T-helper 22 cell (primary cell): ENCODE measurements around the gene NEK9.

Experiments used
- DNase-seq: peaks from one replicate; pipeline ENCODE4 v3.0.0-alpha.2; 2020; ENCODE audit warnings: low read depth

NEK9 gene

DNA sequence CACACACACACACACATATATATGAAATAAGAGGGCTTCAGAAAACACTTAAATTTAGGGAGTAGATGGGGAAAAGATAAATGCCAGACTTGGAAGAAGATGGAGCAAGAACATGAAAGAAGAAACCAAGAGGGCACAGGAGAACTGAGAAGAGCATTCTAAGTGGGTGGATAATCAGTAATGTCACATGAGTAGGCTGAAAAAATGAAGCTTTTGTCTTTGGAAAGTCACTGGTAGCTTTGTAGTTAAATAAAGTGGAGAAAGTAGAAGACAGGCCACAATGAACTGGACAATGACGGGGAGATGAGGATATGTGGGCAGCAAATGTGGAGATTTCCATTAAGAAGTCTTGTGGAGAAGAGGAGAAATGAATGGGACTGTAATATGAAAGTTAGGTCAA, 59.6 kb downstream of the NEK9 start:
- DNase-seq, result no peak

DNA sequence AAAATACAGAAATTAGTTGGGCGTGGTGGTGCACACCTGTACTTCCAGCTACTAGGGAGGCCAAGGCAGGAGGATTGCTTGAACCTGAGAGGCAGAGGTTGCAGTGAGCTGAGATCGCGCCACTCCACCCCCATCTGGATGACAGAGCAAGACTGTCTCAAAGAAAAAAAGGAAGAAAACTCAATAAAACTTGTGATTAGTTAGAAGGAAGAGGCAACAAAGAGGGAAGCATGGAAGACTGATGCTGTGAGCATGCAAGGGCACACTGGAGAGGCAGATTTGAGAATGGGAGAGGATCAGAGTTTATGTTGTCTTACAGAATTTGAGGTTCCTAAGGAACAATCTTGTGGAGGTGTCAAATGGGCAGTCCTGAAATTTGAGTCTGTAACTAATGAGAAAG, 60.2 kb downstream of the NEK9 start:
- no peak for DNase-seq

DNA sequence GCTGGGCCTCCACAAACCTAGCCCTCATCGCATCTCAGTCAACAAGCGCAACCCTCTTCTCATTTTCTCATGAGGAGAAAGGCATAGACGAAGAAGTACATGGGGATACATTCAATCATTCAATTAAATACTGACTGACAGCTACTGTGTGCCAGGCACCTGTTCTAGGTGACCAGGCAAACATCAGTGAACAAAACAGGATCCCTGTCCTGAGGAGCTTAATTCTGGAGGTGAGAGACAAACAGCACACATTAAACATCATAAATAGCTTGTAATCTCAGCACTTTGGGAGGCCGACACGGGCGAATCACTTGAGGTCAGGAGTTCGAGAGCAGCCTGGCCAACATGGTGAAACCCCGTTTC, 62.7 kb downstream of the NEK9 start:
- no peak for DNase-seq

DNA sequence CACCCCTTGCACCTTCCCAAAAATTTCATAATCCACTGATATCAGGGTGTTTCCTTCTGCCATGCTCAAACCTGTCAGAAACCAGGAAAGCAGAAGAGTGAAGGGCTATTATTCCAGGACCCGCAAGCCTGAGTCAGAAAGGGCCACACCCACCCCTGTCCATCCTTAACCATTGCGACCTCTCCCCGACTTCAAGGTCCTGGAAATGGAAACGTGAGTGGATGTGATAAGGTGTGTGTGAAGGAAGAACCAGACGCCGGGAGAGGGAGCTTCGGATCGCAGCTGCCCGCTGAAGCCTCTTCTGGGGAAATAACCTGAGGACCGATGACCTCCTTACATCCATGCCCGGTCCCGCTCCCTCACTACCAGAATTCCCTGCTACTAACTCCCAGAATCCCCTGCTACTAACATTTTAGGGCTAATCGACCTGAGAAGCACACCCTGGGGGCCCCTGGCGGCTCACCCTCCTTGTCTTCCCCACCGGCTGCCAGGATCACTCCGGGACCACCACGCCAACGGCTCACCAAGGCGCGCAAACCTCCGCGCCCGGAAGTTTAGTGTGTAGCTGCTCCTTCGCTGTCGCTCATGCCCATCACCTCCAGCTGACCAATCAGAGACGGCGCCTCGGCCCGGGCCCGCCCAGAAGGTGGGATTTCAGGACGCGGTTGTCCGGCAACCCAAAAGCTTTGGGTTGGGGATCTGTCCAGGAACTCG, 63.2 kb downstream of the NEK9 start, which contains the start of gene ACYP1:
TSS of gene ACYP1 (minus strand) at position 534 of the 714 bp plus-strand sequence. CDS start at position 63, 471 bp downstream.
- peak; percentile 76 for DNase-seq

DNA sequence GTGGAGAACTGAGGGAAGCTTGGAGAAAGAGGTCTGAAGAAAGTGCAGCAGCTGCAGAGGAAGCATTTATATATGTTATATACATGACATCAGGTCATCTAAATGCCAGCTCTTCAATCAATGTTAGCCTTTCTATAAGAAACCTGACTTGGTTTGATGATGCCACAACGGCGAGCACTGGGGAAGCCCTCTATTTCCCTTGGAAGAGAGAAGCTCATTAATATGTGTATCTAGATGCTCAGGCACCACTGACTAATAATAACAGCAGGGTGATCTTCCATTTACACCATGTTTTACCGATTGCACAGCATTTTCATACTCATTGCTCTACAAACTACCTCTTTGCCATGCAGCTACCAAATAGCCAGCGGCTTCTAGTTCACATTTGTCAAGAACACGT, 63.8 kb downstream of the NEK9 start:
- DNase-seq, result no peak

DNA sequence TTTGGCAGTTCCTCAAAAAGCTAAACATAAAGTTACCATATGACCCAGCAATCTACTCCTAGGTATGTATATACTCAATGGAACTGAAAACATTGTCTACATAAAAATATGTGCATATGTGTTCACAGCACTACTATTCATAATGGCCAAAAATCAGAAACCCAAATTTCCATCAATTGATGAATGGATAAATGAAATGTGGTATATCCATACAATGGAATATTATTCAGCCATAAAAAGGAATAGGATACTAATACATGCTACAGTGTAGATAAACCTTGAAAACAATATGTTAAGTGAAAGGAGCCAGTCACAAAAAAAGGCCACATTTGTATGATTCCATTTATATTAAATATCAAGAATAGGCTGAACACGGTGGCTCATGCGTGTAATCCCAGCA, 66.4 kb downstream of the NEK9 start:
- DNase-seq, result no peak

DNA sequence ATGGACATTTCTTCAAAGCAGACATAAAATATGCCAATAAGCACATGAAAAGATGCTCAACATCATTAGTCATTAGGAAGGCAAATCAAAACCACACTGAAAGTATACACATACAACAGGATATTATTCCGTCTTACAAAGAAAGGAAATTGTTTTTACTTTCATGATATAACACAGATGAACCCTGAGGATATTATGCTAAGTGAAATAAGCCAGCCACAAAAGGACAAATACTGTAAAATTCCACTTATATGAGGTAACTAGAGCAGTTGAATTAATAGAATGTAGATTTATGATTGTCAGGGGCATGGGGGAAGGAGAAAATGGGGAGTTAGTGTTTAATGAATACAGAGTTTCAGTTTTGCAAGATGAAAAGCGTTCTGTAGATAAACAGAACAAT, 67.2 kb downstream of the NEK9 start:
- DNase-seq, result no peak

DNA sequence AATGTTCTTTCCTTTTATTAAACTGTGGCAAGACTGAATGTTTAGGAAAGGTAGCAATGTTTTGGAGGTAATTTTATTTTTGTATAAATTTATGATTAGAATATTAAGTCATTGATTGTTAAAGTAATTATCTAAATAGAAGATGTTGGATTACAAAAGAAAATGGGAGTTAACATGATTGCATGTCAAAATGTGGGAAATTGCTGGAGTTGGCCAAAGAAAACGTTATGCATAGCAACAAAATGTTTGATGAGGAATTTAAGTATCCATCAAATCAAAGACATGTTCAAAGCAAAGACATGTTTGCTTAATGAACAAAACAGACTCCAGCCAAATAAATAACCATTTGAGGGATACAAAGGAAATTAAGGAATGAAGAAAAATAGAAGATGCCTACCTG, 72.4 kb downstream of the NEK9 start:
- DNase-seq, result no peak

DNA sequence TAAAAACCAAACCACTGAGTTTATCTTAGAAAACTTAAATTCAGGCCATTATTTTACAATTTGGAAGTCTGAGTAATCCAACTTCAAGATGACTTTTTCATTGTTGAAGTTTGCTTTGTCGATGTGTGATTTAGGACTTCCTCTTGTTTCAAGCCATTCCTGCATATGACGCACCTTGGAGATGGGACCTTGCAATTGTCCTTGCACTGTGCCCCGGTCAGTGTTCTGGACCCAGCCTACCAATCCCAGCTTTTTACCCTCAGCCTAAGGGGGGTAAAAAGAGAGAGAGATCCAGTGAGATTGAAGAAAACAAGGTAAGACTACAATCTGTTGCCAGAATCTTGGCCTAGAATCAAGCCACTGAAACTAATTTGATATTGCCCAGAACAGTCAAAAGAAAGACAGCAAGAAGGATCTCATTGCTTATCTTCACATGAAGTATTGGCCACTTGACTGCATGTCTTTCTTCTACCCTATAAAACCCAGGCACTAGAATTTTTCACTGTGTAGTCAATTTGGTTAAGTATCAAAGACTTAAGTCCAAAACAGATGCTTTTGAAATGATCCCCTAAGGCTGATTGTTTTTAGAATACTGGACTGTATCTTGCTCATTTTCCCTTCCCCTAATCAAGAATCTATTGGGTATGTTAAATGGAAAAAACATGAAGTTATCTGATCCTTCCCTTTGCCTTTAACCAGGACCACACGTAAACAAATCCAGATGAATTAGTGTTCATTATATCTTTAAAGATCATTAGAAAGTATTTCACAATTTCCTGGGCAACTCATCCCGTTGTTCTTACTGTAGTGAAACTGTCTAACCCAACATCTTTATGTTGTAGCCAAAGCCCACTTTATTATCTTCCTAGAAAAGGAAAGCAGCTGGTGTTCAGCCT, 73.2 kb downstream of the NEK9 start:
- no peak for DNase-seq

DNA sequence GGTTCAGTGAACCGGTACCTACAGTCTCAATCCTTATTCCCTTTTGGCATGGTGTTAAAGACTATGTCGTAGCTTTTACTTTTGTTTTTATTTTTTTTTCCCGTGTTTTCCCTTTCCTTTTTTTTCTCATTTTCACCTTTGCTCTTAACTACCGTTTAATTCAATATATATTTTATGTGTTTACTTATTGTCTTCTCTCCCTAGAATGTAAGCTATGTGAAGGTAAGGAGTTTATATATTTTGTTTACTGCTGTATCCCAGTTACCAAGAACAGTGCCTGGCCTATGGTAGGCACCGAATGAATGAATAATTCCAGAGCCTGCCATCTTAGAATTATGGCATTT, 75.3 kb downstream of the NEK9 start:
- DNase-seq, result no peak

DNA sequence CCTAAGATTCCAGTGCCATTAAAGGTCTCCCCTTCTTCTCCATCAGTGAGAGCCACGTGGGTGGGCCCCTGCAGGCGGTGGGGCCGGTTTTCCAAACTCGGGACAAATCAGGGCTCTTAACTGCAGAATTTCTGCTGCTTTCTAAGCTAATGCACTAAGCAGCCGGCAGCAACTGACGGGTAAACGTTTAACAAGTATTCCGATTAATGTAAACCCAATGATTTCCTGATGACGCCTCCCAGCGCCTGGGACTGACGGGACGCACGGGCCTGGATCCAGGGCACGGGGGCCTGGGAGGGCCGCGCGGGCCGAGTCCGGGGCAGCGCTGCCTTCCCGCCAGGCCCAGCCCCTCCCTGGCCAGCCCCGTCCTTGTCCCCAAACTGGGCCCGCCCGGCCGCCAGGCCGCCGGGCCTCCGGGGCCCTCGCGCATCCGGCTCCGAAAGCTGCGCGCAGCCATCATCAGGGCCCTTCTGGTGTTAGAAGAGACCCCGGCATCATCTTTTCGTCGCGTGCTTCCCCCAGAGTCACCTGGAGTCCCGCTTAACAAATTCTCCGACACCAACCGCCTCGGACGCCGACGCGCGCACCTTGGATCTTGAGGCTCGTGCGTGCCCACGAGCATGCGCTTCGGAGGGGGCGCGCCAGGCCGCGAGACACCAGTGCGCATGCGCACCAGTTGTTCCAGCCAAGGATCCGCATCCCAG, 75.8 kb downstream of the NEK9 start, which contains the start of gene MLH3:
TSS of gene MLH3 (minus strand) at position 616 of the 704 bp plus-strand sequence. CDS start 1,812 bp downstream, outside the sequence.
- DNase-seq, result peak; percentile 65

DNA sequence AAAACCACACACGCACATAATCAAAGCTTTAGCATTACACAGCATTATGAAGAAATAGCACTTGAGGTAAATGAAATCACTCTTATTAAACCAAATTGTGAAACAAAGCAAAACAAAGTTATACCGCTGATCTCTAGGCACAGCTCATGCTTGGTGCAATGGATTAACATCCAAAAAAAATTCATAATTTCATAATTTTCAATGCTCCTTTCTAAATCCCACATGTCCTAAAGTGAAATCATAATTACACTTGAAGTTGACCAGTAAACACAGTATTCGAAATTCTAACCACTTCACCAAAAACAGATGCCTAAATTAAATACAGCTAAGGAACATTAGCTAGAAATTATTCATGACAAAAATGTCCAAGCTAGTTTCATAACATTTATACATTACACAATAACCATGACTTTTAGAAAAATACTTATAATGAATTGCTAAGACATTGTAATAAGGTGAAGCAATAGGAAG, 77.1 kb downstream of the NEK9 start:
- DNase-seq, result no peak

DNA sequence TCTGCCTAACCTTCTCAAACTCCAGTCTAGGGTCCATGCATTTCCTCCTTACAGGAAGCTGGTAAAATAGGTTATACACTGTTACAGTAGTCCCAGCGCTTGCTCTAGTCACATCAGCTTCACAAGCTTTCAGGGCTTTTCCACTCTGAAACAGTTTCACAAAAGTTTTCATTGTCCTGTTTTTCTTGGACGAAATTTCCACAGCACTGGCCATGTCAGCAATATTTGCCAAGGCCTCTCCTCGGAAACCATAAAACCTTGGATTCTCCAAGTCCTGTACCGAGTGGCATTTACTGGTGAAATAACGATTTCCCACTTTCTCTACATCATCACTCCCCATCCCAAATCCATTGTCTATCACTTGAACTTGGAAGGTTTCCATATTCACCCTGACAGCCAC, 77.7 kb downstream of the NEK9 start:
- no peak for DNase-seq

DNA sequence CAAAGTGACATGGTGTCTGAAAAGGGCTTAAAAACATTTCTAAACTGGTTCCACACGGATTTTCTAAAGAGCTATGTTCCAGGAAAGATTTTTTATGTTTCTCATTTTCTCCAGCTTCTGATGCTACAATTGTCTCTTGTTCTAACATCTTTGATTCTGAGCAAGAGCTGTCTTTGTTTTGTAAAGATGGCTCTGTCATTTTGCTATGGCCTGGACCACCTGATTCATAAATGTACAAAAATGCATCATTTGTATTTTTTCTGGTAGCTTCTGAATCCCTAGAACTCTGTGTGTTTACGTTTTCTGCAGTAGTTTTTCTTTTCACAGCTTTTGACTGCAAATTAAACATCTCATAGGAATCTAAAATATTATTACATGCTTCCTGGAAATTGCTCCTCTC, 78.7 kb downstream of the NEK9 start:
- DNase-seq, result no peak

DNA sequence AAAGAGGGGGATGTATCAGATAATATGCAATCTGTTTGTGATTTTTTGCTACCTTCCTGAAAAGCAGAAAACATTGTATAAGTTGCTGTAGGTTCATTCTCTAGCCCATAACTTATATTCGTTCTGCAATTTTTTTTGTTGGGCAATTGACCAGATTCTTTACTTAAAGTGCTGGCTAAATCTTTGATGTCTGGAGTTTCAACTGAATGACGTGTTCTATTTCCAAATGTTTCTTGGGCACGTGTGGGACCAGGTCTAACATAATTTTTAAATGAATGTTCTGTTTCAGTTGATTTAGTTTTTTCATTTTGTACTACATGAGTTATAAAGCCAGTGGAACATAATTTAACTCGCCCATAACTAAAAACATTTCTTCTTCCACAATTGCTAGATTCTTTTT, 79.3 kb downstream of the NEK9 start:
- no peak for DNase-seq

DNA sequence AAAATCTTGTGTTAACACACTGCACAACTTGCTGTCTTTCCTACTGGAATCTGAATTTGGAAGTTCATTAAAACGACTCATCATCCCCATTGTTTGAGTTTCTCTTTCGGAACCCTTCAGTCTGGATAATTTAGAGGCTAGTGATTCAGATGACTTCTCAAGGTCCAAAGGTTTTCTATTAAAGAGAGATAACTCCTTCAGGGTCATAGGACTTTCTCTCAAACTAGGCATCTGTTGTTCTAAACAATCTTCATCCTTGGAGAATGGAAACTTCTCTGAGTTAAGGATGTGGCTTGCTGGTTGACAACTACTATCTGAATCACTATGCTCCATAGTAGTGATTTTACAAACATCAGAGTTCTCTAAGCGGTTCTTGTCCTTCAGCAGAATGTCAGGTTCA, 79.9 kb downstream of the NEK9 start:
- no peak for DNase-seq

DNA sequence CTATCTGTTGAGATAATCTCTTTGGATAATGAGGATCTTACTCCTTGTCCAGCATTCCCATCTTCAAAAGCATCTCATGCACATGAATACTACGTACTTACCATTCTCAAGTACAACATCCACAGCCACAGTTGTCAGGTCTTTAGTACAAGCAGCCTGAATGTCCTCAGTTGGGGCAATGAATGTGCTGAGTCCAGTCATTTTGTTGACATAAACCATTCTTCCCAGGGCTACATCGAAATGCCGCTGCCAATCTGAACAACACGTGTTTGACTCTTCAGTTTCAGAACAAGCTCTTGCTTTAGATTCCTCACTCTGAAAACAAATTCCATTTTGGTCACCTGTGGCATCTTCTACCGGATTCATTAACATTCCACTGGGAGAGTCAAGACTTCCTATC, 80.6 kb downstream of the NEK9 start:
- no peak for DNase-seq

DNA sequence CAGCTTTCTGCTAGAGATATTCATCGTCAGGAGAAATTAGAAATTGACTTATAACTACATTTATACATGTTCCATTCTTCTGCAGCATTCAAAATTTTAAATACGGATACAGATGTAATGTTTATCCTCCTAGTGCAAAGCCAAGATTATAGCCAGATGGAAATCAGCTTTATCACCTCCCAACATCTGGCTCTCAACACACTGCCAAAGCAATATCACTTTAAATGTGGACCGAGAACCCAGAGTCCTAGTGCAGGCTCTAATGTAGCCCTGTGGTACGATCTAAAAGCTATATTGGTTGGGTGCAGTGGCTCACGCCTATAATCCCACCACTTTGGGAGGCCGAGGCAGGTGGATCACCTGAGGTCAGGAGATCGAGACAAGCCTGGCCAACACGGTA, 82.1 kb downstream of the NEK9 start:
- DNase-seq, result no peak

DNA sequence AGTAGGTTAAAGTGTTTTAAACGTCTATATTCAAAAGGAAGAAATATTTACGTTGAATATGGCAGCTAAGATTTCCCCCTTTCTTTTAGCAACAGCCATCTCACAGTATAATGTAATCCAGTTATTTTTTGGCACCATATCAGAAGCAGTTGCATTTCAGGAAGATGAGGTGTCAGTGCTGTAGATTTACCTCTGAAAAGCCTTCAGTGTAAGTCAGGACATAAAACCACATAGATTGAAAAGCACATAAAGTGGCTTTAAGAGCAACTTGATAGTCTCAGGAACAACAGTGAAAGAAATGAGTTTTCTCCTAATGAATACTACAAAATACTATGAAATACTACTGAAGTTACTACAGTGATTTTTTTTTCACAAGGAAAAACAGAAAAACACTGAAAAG, 82.5 kb downstream of the NEK9 start:
- DNase-seq, result no peak

DNA sequence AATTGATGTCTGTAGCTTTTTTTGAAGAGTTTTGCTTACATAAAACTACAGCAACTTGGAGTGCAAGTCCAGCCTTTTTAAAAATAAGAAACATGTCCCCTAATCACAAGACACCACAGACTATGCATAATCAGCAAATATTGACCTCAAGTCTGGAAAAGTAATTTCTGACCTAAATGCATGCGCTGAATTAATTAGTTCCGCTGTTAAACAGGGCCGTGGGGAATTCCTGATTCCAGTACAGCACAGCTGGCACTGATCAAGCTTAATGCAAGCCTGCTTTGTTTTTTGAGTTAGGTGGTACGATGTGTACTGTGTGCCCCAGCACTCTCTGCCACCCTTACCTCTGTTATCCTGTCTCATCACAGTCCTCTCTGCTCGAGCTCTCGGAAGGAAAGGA, 84.8 kb downstream of the NEK9 start:
- no peak for DNase-seq

DNA sequence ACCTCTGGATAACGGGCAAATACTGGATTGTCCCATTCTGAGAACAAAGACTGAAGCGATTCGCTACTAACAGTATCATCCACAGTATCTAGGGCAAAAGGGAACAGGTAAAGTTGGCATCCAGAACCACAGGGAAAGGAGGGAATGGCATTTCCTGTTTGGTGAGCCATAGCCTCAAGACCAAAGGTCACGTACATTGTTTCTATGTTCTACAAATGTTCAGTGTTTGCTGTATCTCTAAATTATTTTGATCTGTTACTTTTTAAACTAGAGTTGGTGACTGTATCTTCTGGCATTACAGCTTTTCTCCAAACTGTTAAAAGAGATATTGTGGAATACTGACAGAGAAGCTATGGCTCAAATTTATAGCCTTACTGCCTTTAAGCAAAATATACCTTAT, 85.2 kb downstream of the NEK9 start:
- DNase-seq, result no peak

DNA sequence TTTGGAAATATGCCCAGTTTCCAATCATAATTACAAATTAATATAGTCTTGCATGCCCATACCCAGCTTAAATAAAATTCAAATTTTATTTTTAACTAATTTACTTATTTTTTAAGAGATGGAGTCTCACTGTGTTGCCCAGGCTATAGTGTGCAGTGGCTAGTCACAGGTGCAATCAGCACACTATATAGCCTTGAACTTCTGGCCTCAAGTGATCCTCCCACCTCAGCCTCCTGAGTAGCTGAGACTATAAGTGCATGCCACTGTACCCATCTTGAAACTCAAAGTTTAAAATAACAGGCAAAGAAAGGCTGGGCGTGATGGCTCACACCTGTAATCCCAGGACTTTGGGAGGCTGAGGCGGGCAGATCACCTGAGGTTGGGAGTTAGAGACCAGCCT, 85.9 kb downstream of the NEK9 start:
- DNase-seq, result no peak

DNA sequence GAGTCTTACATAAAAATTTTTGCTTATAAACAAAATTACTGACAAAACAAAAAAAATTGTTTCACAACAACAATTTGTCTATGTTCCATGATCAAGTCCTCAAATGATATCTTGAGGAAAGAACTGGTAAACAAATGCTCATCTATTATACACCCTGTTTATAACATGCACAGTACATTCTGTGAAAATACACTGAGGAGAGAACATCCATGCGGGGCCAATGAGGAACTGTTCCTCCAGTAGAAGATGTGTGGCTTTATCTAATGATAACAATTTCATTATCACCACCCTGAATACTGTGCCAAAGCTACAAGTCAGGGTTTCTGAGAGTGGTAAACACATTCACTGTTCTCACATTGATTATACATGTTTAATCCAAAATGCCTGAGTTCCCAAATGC, 86.3 kb downstream of the NEK9 start:
- no peak for DNase-seq
